NCI-H526 treated with DMSO at 0.1 percent for 48 hours (cell line): ENCODE data around the gene OFD1.

Experiments
- DNase-seq: peaks from one replicate; lab custom pipeline; 2025; lab: John Stamatoyannopoulos, UW

The OFD1 gene

DNA sequence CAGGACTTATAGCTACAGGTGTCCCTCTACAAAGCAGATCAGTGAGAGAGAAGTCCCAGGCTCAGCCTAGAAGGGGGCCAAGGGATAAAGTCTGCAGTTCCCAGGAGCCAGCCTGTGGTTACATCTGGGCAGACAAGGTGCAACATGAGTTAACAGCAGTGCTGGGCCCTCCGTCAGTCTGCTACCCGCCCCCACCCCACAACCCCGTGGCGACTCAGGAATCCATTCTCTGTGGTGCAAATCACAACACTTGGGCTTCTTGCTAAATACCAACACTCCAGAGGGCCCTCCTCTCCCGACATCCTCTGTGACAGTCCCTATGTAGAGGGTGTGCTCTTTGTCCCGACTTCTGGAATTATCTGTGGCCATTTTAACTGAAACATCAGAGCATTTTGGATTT, 68.6 kb downstream of the OFD1 start:
- DNase-seq = no peak

DNA sequence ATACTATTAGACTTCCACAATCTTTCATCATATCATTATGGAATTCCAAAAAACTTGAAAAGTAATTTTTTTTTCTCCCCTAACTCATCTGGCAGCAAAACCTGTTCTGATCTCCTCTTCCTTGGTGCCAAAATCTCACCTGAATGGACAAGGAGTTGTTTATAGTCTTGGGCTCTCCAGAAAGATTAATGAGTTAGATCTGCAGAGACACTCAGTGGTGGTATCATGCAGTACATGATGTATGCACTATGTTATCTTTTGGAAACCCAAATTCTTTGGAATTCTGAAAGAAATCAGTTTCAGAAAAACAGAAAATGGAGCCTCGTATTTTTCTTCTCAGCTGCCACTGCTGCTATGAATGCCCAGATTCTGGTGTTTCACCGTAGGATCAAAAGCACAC, 70.7 kb downstream of the OFD1 start:
- no peak for DNase-seq

DNA sequence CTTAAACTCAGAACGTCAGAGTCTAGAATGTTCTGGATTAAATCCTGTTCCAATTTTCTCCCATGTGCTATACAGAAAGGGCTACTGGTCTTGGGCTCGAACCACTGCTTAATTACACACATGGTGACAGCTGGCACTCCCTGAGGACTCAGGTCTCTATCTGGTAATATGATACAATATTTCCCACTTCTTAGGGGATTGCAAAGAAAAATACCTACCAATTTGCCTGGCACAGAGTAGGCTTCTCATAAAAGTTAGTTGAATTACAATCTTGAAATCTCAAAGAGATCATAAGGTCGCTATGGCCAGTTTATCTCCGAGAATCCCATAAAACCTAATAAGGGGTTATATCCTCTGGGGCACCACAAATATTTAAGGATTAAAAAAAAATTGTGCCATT, 73.7 kb downstream of the OFD1 start:
- no peak for DNase-seq

DNA sequence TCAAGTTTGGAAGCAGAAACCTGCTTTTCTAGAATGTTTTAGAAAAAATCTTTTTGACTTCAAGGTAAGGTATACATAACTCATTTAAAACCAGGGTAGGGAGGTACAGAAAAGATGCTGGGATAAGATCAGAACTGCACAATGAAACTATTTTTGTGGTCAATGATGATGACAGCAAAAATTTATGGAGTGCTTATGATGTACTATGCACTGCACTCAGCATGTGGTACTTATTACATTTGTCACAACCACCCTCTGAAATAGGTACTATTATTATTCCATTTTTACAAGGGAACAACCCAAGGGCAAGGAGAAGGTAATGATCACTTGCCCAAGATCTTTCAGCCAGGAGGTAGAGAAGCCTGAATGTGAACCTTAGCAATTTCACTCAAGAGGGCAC, 74.3 kb downstream of the OFD1 start:
- no peak for DNase-seq

DNA sequence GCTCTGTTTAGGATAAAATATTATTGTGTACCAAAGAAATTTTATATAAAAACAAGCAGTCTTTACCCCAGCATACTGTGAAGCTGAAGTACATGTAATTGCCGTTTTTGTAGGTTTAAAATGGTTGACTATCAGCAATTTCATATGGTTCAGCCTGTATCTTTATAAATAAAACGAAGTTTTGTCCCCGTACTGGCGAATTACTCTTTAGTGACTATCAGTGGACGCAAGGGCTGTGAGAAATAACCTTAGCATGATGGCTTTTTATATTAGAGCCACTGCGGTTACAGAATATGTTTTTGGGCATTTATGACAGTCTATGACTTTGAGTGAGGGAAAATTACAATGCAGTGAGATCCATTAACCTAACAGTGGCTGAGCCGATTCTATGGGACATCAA, 81.1 kb downstream of the OFD1 start:
- no peak for DNase-seq

DNA sequence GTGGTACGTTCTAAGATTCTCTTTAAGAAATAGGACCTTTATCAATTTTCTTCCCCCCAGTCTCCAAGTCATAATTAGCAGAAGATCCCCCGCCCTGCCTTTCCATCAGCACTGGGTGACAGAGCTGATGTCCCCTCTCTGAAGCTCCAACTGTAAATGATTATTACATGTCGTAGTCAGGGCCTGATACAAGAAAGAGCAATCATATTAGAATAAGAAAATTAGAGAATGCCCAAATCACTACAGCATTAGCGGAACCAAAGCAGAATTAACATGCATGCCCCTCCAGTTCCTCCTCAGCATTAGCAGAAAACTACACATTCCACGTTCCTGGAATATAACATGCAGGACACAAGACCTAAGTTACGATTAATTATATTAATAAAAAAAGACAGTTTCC, 81.6 kb downstream of the OFD1 start:
- DNase-seq = no peak

DNA sequence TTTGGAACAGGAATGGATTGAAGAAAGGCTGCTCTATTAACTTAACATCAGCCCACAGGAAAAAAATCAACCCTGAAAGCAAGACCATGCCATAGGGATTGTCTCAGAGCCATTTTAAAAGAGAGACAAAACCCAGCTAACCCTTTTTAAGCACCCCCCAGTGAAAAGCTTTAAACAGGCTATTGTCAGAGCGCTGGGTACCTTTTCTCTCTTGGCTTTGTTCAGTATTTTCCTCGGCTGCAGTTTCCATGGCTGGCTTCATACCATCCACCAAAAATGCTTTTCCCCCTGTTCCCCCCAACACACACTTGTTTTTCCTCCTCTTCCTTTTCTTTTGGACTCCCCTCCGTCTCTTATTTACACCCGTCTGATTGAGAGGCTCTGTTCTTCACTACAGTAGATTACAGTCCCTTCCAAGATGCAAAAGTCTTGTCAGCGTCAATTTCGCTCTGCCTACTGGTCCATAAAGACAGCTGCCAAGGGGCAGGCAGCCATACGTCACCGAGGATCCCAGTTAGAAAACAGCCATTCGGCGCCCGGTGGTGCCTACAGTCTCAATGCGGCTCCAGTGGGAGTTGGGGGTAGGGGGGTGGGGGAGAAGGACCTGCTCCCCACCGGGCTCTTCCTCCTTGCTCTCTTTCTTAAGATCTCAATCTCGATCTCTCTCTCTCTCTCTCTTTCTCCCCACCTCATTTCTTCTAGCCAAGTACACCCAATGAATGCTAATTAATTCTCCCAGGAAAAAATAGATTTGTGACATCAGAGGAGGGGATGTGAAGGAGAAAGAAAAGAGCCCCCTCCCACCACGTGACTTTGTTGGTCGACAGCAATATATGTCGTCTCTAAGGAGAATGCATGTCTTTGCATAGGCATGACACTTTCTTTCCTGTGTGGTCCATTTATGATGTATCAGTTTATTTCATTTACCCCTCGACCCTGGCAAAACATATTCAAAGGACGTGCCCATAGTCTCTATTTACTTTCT, 82.4 kb downstream of the OFD1 start, which contains the start of gene GPM6B:
GPM6B (minus strand) TSS at position 451 of the 985 bp plus-strand sequence; CDS start at position 262, 189 bp downstream.
- DNase-seq = no peak
